ENCODE results near the gene UGGT2.

DNA sequence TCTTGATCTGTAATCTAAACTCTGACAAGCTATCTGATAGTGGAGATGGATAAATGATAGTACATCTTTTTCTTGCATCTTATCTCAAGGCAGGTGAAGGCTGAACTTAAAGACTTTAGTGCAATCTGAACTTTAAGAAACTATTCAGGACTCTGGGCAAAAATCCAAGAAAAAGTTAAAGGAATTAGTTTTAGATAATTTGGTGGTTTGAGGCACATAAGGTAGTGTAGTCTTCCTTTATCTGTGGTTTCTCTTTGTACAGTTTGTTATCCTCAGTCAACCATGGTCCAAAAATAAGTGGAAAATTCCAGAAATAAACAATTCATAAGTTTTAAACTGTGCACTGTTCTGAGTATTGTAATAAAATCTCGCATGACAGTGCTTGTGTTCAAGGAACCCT, 172.9 kb downstream of the UGGT2 start:
- TF ChIP-seq, protein P1, sequence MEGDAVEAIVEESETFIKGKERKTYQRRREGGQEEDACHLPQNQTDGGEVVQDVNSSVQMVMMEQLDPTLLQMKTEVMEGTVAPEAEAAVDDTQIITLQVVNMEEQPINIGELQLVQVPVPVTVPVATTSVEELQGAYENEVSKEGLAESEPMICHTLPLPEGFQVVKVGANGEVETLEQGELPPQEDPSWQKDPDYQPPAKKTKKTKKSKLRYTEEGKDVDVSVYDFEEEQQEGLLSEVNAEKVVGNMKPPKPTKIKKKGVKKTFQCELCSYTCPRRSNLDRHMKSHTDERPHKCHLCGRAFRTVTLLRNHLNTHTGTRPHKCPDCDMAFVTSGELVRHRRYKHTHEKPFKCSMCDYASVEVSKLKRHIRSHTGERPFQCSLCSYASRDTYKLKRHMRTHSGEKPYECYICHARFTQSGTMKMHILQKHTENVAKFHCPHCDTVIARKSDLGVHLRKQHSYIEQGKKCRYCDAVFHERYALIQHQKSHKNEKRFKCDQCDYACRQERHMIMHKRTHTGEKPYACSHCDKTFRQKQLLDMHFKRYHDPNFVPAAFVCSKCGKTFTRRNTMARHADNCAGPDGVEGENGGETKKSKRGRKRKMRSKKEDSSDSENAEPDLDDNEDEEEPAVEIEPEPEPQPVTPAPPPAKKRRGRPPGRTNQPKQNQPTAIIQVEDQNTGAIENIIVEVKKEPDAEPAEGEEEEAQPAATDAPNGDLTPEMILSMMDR (IDR thresholded peaks at IDR 0.05): no peak
- no peak for TF ChIP-seq POLR2A (IDR thresholded peaks at IDR 0.05)

Data from esophagus squamous epithelium (tissue), 4 donors.